Caco-2 (cell line): ENCODE data around the gene IGFALS. TPM values are rescaled to one million over a fixed set of nuclear protein-coding genes. Genes with fewer than 3 reads are reported as not detected.
A peak's percentile ranks its signal among the peaks of the same experiment; 100 is the strongest.

Source experiments
- BruUV-seq: library from RNA; stranded (reverse); fragments of 400-500 nt; replicated peaks from 2 replicates; lab custom pipeline; 2021; lab: Mats Ljungman, UMichigan
- CTCF ChIA-PET: fragments of 300-600 bp; sonication (Branson Sonifier 250); formaldehyde crosslinking; loops from one replicate; lab custom pipeline; 2022; ENCODE audit warnings: antibody characterized with exemption; lab: Charles Lee
- POLR2A ChIA-PET: fragments of 300-600 bp; sonication (Branson Sonifier 250); formaldehyde crosslinking; loops from one replicate; lab custom pipeline; 2022; ENCODE audit warnings: antibody characterized with exemption; lab: Charles Lee
- DNase-seq, 2 experiments: peaks; one replicate each; pipeline versions ENCODE4 v3.0.0 to v3.0.0-alpha.2; 2020 to 2022
- H3K27me3 ChIP-seq: replicated peaks from 2 replicates; pipeline ENCODE4 v1.6.0; 2011; ENCODE audit warnings: low read length; ENCODE audit not compliant: control insufficient read depth, insufficient read depth
- H3K36me3 ChIP-seq: 2 replicates; pipeline ENCODE4 v1.5.1; 2011; ENCODE audit warnings: low read length; ENCODE audit not compliant: control insufficient read depth, insufficient read depth
- H3K4me1 ChIP-seq: fragments of 250-450 bp; sonication (Bioruptor Pico); 2 replicates; pipeline ENCODE4 v1.5.1; 2020; ENCODE audit warnings: mild to moderate bottlenecking
- H3K4me3 ChIP-seq: 2 replicates; pipeline ENCODE4 v1.5.1; 2011; ENCODE audit warnings: low read depth, mild to moderate bottlenecking, control low read depth, low read length
- H3K9me3 ChIP-seq: fragments of 250-450 bp; sonication (Bioruptor Pico); 2 replicates; pipeline ENCODE4 v1.5.1; 2020; ENCODE audit warnings: mild to moderate bottlenecking, moderate library complexity
- H3K27ac Mint-ChIP-seq: one replicate; pipeline ENCODE4 v1.8.0; 2022; ENCODE audit warnings: mixed read lengths; ENCODE audit not compliant: unreplicated experiment
- H3K27me3 Mint-ChIP-seq: one replicate; pipeline ENCODE4 v1.8.0; 2022; ENCODE audit warnings: mixed read lengths; ENCODE audit not compliant: insufficient read depth, unreplicated experiment
- H3K36me3 Mint-ChIP-seq: one replicate; pipeline ENCODE4 v1.8.0; 2022; ENCODE audit warnings: mild to moderate bottlenecking, mixed read lengths; ENCODE audit not compliant: insufficient read depth, unreplicated experiment
- H3K4me1 Mint-ChIP-seq: one replicate; pipeline ENCODE4 v1.8.0; 2022; ENCODE audit warnings: low read depth, mixed read lengths; ENCODE audit not compliant: unreplicated experiment
- H3K4me3 Mint-ChIP-seq: one replicate; pipeline ENCODE4 v1.8.0; 2022; ENCODE audit warnings: mild to moderate bottlenecking, moderate library complexity, mixed read lengths; ENCODE audit not compliant: unreplicated experiment
- H3K9me3 Mint-ChIP-seq: one replicate; pipeline ENCODE4 v1.8.0; 2022; ENCODE audit warnings: mixed read lengths; ENCODE audit not compliant: unreplicated experiment
- CTCF ChIP-seq, 2 experiments: fragments of 200-600 bp in 1 of 2; IDR thresholded peaks; 1 replicate in 1 of 2; 2 replicates in 1 of 2; pipeline versions ENCODE4 v1.5.1 to v1.8.0; 2011 to 2022; ENCODE audit warnings: antibody characterized with exemption in 1 of 2, control low read depth in 1 of 2, inconsistent platforms in 1 of 2, low read depth in 1 of 2, low read length in 1 of 2, mild to moderate bottlenecking in 1 of 2, moderate library complexity in 1 of 2; ENCODE audit not compliant: insufficient read depth in 1 of 2, severe bottlenecking in 1 of 2, unreplicated experiment in 1 of 2
- intact Hi-C: fragments of 100-400 bp; cut with micrococcal nuclease; formaldehyde crosslinking; loops from one replicate; pipeline ENCODE4 v1.10.0; 2022; ENCODE audit not compliant: unreplicated experiment
- total RNA-seq: library from RNA; stranded (reverse); gene quantifications from 2 replicates; pipeline ENCODE4 v1.2.3, GENCODE V29; 2022

Gene IGFALS
- total RNA-seq, 1 experiment from 2014 or later: not detected

GRCh38 chr16:1832838-1833454, 39.4 kb upstream of the IGFALS start:
- Mint-ChIP-seq H3K4me3 (no peak overlapping the region), H3K36me3 (no peaks in the 10 kb centered on the region), H3K27me3 (no peaks in the 10 kb centered on the region), H3K27ac (no peak overlapping the region), H3K9me3 (no peaks in the 10 kb centered on the region), H3K4me1 (no peaks in the 10 kb centered on the region)
- no peak for TF ChIP-seq CTCF (IDR thresholded peaks at IDR 0.05; ENCODE audit: insufficient read depth in 1 of 2, low read depth in 1 of 2, low read length in 1 of 2, severe bottlenecking in 1 of 2, unreplicated experiment in 1 of 2)
- H3K4me1 ChIP-seq: peaks cover 13% of the 10 kb centered on the region; the same call in 1 of the 2 replicates
- no peaks in the 10 kb centered on the region for H3K9me3 ChIP-seq
- ChIA-PET CTCF (no interaction called here), POLR2A (no interaction called here)
- BruUV-seq: no TSS peak
- intact Hi-C loops: no loop called here
- DNase-seq: peak in 1 of 2 experiments; percentile 19
- H3K4me3 ChIP-seq: no peak overlapping the region
- no peaks in the 10 kb centered on the region for H3K36me3 ChIP-seq
- H3K27me3 ChIP-seq: no peaks in the 10 kb centered on the region

- CTCF ChIA-PET: no interaction called here
These were observed 37.9 kb upstream of the IGFALS start for GRCh38 chr16:1831186-1832075.

More at GRCh38 chr16:1831186-1832075, 37.9 kb upstream of the IGFALS start:
- no peaks in the 10 kb centered on the region for H3K27me3 ChIP-seq
- no TSS peak for BruUV-seq
- H3K27me3 Mint-ChIP-seq: no peaks in the 10 kb centered on the region
- H3K4me1 Mint-ChIP-seq: no peaks in the 10 kb centered on the region
- no peak overlapping the region for H3K4me3 ChIP-seq
- H3K4me1 ChIP-seq: peaks cover 13% of the 10 kb centered on the region; the same call in 1 of the 2 replicates
- H3K36me3 ChIP-seq: no peaks in the 10 kb centered on the region
- POLR2A ChIA-PET: no interaction called here
- no peak overlapping the region for H3K4me3 Mint-ChIP-seq
- peaks cover 10% of the 10 kb centered on the region for H3K36me3 Mint-ChIP-seq
- H3K9me3 ChIP-seq: no peaks in the 10 kb centered on the region
- no peak overlapping the region for H3K27ac Mint-ChIP-seq
- DNase-seq: no peak
- no peaks in the 10 kb centered on the region for H3K9me3 Mint-ChIP-seq
- intact Hi-C loops: no loop called here
- TF ChIP-seq CTCF (IDR thresholded peaks at IDR 0.05; ENCODE audit: insufficient read depth in 1 of 2, low read depth in 1 of 2, low read length in 1 of 2, severe bottlenecking in 1 of 2, unreplicated experiment in 1 of 2): no peak
